ENCODE data around the gene GRK5.

GRK5 gene

DNA sequence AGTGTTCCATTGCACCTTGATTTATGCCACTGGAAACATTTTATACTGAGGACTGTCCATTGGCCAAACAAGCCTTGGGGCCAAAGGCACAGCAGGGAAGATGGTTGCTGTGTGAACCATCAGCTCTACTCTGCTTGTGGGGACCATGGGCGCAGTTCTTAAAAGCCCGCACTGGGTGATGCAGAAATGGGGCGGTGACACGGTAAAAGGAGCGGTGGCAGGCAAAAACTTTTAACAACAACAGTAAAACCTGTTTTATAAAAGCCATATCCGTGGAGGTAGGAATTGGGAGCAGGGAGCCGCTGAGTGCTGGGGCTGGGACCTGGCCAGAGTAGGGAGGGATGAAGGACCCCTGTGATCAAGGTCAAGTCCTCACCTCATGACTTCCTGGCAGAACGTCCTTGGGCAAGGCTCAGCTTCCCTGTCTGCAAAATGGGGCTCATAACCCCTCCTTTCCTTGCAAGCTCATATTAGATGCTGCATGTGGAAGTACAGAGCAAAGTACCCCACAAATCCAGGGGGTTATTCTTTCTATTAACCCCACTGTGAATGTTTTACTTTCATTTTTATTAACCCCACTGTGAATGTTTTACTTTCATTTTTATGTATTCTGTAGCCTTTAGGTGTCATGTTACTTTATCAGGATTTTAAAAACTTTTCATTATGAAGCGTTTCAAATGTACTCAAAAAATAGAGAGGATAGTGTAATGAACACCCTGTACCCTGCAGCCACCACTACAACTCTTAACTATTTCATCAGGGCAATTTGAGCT is 78.3 kb downstream of the GRK5 start:
- Histone ChIP-seq H3K27me3 (no peaks in the 10 kb centered on the region), H3K36me3 (no peaks in the 10 kb centered on the region), H3K4me3 (ENCODE audit: low read depth in 1 of 2, low read length in 1 of 2) (no peak overlapping the region), H3K27ac (no peak overlapping the region), H3K4me1 (ENCODE audit: control insufficient read depth in 1 of 2, insufficient read depth in 1 of 2, low read depth in 1 of 2, low read length in 1 of 2) (peaks cover 14 to 36% of the 10 kb centered on the region in 2 experiments), H3K9me3 (no peaks in the 10 kb centered on the region)
- TF ChIP-seq, protein P1, sequence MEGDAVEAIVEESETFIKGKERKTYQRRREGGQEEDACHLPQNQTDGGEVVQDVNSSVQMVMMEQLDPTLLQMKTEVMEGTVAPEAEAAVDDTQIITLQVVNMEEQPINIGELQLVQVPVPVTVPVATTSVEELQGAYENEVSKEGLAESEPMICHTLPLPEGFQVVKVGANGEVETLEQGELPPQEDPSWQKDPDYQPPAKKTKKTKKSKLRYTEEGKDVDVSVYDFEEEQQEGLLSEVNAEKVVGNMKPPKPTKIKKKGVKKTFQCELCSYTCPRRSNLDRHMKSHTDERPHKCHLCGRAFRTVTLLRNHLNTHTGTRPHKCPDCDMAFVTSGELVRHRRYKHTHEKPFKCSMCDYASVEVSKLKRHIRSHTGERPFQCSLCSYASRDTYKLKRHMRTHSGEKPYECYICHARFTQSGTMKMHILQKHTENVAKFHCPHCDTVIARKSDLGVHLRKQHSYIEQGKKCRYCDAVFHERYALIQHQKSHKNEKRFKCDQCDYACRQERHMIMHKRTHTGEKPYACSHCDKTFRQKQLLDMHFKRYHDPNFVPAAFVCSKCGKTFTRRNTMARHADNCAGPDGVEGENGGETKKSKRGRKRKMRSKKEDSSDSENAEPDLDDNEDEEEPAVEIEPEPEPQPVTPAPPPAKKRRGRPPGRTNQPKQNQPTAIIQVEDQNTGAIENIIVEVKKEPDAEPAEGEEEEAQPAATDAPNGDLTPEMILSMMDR (IDR thresholded peaks at IDR 0.05): no peak

DNA sequence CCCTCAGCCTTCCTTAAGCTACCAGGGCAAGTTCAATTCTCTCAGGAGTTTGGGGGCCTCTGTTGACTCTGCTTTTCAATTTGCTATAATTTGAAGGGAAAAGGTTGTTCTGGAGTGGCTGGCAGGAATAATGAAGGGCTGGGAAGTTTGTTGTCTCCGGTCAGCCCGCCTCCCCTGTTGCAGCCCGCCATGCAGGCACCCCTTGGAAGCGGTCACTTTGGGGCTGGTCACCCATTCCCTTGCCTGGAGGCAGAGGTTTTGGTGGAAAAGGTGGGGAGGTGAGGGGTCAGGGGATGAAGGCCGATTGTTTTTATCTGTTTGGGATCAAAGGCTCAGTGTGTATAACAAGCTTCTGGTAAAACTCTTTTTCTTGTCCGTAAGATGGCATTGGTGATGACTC is 79.1 kb downstream of the GRK5 start:
- no peaks in the 10 kb centered on the region for H3K9me3 ChIP-seq
- H3K4me1 ChIP-seq (ENCODE audit: control insufficient read depth in 1 of 2, insufficient read depth in 1 of 2, low read depth in 1 of 2, low read length in 1 of 2): peaks cover 20 to 40% of the 10 kb centered on the region in 2 experiments
- no peaks in the 10 kb centered on the region for H3K27me3 ChIP-seq
- H3K4me3 ChIP-seq (ENCODE audit: low read depth in 1 of 2, low read length in 1 of 2): no peak overlapping the region
- H3K27ac ChIP-seq: no peak overlapping the region
- H3K36me3 ChIP-seq: no peaks in the 10 kb centered on the region
- TF ChIP-seq, protein P1 (IDR thresholded peaks at IDR 0.05): no peak

DNA sequence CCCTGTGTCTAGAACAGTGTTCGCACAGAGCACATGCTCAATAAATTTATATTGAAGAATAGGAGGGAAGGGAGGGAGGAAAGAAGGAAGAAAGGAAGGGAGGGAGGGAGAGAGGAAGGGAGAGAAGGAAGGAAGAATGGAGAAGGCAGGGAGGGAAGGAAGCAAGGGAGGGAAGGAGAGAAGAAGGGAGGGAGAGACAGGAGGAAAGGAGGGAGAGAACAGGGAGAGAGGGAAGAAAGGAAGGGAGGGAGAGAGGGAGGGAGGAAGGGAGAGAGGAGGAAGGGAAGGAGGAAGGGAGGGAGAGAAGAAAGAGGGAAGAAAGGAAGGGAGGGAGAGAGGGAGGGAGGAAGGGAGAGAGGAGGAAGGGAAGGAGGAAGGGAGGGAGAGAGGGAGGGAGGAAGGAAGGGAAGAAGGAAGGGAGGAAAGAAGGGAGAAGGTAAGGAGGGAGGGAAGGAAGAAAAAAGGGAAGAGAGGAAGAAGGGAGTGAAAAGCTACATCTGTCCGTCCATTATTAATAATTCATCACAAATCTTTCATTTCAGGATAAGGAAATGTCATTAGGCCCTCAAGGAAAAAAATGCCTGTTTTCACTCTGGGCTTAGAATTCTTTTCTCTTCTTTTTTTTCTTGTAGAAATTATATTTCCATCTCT is 79.7 kb downstream of the GRK5 start:
- Histone ChIP-seq H3K9me3 (no peaks in the 10 kb centered on the region), H3K4me3 (ENCODE audit: low read depth in 1 of 2, low read length in 1 of 2) (no peak overlapping the region), H3K4me1 (ENCODE audit: control insufficient read depth in 1 of 2, insufficient read depth in 1 of 2, low read depth in 1 of 2, low read length in 1 of 2) (peaks cover 22 to 40% of the 10 kb centered on the region in 2 experiments), H3K27ac (no peak overlapping the region), H3K36me3 (no peaks in the 10 kb centered on the region), H3K27me3 (no peaks in the 10 kb centered on the region)
- TF ChIP-seq, protein P1 (IDR thresholded peaks at IDR 0.05): no peak

GRCh38 chr10:119288574-119289001 is 81.2 kb downstream of the GRK5 start:
- Histone ChIP-seq H3K9me3 (no peaks in the 10 kb centered on the region), H3K27ac (peak overlapping the region; percentile 74), H3K4me3 (ENCODE audit: low read depth in 1 of 2, low read length in 1 of 2) (no peak overlapping the region), H3K36me3 (no peaks in the 10 kb centered on the region), H3K4me1 (ENCODE audit: control insufficient read depth in 1 of 2, insufficient read depth in 1 of 2, low read depth in 1 of 2, low read length in 1 of 2) (peaks cover 22 to 35% of the 10 kb centered on the region in 2 experiments), H3K27me3 (no peaks in the 10 kb centered on the region)
- TF ChIP-seq, protein P1 (IDR thresholded peaks at IDR 0.05): no peak

DNA sequence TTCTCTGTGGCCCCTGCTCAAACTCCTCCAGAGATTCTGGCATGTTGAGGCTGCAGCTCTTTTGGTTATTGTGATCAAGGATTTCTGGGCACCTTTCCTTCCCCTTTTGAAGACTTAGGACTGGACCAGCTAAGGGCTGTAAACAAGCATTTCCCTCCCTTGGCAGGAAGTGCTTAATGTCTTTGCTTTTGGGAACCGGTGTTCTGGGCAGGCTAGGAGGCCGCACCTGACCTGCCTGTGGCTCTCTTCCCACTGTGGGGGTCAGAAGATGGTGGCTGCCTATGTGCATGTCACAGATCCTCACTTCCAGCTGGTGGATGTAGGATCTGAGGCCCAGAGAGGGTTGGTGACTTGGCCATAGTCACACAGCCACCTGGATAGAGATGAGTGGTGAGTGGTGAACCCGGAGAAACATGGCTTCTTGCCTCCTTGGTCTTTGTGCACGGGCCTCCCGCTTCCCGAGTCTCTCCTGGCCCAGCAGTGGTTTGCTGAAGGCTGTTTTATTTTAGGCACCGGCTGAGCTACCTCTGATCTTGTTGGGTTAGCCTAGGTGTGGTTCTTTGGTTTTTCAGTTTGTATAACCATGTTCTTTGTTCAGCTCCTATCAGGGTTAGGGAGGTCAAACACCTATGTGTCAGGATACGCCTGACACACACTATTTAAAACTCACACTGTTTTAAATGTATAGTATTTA is 82.0 kb downstream of the GRK5 start:
- Histone ChIP-seq H3K27ac (peak overlapping the region; percentile 74), H3K9me3 (no peaks in the 10 kb centered on the region), H3K36me3 (no peaks in the 10 kb centered on the region), H3K4me1 (ENCODE audit: control insufficient read depth in 1 of 2, insufficient read depth in 1 of 2, low read depth in 1 of 2, low read length in 1 of 2) (peaks cover 22 to 29% of the 10 kb centered on the region in 2 experiments), H3K4me3 (ENCODE audit: low read depth in 1 of 2, low read length in 1 of 2) (no peak overlapping the region), H3K27me3 (no peaks in the 10 kb centered on the region)
- TF ChIP-seq, protein P1 (IDR thresholded peaks at IDR 0.05): no peak

All from neutrophil (primary cell).